Coronary artery (tissue), 2 donors: ENCODE results near the gene KIF1B.
A peak's percentile ranks its signal among the peaks of the same experiment; 100 is the strongest.
"Not testable (repeated sequence)": the region's sequence is repeated elsewhere in the genome, so short reads cannot be mapped to it uniquely, and the experiment has no call there.

Experiments
- DNase-seq: peaks from one replicate; pipeline ENCODE4 v3.0.0-alpha.2; 2017; ENCODE audit warnings: low spot score
- H3K27ac ChIP-seq, 2 donors: fragments of 200-600 bp; sonication (generic); one replicate each; pipeline ENCODE4 v1.5.1; 2016 to 2019
- H3K4me3 ChIP-seq: fragments of 200-600 bp; sonication (generic); 2 replicates; pipeline ENCODE4 v1.5.1; 2016; ENCODE audit warnings: mild to moderate bottlenecking, moderate library complexity
- CTCF ChIP-seq: fragments of 200-600 bp; sonication (generic); IDR thresholded peaks from one replicate; pipeline ENCODE4 v1.5.1; 2019; ENCODE audit warnings: antibody characterized with exemption

The KIF1B gene

GRCh38 chr1:10407201-10407600 is 196.8 kb downstream of the KIF1B start:
- Histone ChIP-seq H3K27ac (no peak overlapping the region), H3K4me3 (no peak overlapping the region)
- no peak for DNase-seq
- no peak for TF ChIP-seq CTCF

GRCh38 chr1:10415211-10415930 is 205.0 kb downstream of the KIF1B start:
- peak overlapping the region in 1 of 2 donors; percentile 73 for H3K27ac ChIP-seq
- no peak for DNase-seq
- no peak overlapping the region for H3K4me3 ChIP-seq
- no peak for TF ChIP-seq CTCF

GRCh38 chr1:10415967-10416366 is 205.6 kb downstream of the KIF1B start:
- H3K4me3 ChIP-seq, DNase-seq: not testable (repeated sequence)
- peak overlapping the region in 1 of 2 donors; percentile 55 for H3K27ac ChIP-seq

- not testable (repeated sequence) for H3K4me3 ChIP-seq, H3K27ac ChIP-seq, DNase-seq
These were observed 208.4 kb downstream of the KIF1B start for GRCh38 chr1:10418741-10419140.

- Histone ChIP-seq H3K4me3 (no peak overlapping the region), H3K27ac (no peak overlapping the region)
- TF ChIP-seq CTCF, result no peak
- no peak for DNase-seq
These were observed 209.0 kb downstream of the KIF1B start for GRCh38 chr1:10419351-10419750.

GRCh38 chr1:10421637-10422036 is 211.3 kb downstream of the KIF1B start:
- Histone ChIP-seq H3K4me3 (no peak overlapping the region), H3K27ac (no peak overlapping the region)
- DNase-seq, result no peak
- no peak for TF ChIP-seq CTCF

GRCh38 chr1:10424034-10424433 is 213.7 kb downstream of the KIF1B start:
- Histone ChIP-seq H3K27ac (no peak overlapping the region), H3K4me3 (no peak overlapping the region)
- no peak for DNase-seq
- no peak for TF ChIP-seq CTCF

- Histone ChIP-seq H3K27ac (no peak overlapping the region), H3K4me3 (no peak overlapping the region)
- no peak for TF ChIP-seq CTCF
- DNase-seq, result no peak
These were observed 214.3 kb downstream of the KIF1B start for GRCh38 chr1:10424651-10425050.

GRCh38 chr1:10425826-10426534 is 215.6 kb downstream of the KIF1B start:
- not testable (repeated sequence) for H3K27ac ChIP-seq, H3K4me3 ChIP-seq, DNase-seq

GRCh38 chr1:10426535-10426848 is 216.1 kb downstream of the KIF1B start:
- not testable (repeated sequence) for H3K27ac ChIP-seq, DNase-seq, H3K4me3 ChIP-seq
